ENCODE data around the gene SCFD2.
A peak's percentile ranks its signal among the peaks of the same experiment; 100 is the strongest.

The SCFD2 gene

GRCh38 chr4:53040851-53041250 is 325.0 kb downstream of the SCFD2 start:
- no peak for DNase-seq (ENCODE audit: low read depth in 1 of 2, low spot score in 1 of 2)
- no peaks in the 10 kb centered on the region for H3K27me3 ChIP-seq (ENCODE audit: insufficient read depth, poor library complexity, severe bottlenecking)
- no peak overlapping the region for H3K27ac ChIP-seq (replicated peaks)
- H3K4me3 ChIP-seq (replicated peaks; ENCODE audit: insufficient read depth, low read length), result no peak overlapping the region
- TF ChIP-seq POLR2AphosphoS5 (IDR thresholded peaks at IDR 0.05; ENCODE audit: low read depth) (no peak), REST (IDR thresholded peaks at IDR 0.05; ENCODE audit: insufficient replicate concordance, low read depth) (no peak), CTCF (IDR thresholded peaks at IDR 0.05; ENCODE audit: insufficient read depth, low read length) (no peak), GABPA (IDR thresholded peaks at IDR 0.05; ENCODE audit: low read depth) (no peak), SPI1 (IDR thresholded peaks at IDR 0.05; ENCODE audit: borderline replicate concordance, low read depth) (no peak)

GRCh38 chr4:53040459-53040815 is 325.4 kb downstream of the SCFD2 start:
- TF ChIP-seq GABPA (IDR thresholded peaks at IDR 0.05; ENCODE audit: low read depth), result no peak
- no peak for TF ChIP-seq POLR2AphosphoS5 (IDR thresholded peaks at IDR 0.05; ENCODE audit: low read depth)
- no peak for TF ChIP-seq CTCF (IDR thresholded peaks at IDR 0.05; ENCODE audit: insufficient read depth, low read length)
- TF ChIP-seq SPI1 (IDR thresholded peaks at IDR 0.05; ENCODE audit: borderline replicate concordance, low read depth), result no peak
- TF ChIP-seq REST (IDR thresholded peaks at IDR 0.05; ENCODE audit: insufficient replicate concordance, low read depth), result no peak
- Histone ChIP-seq H3K4me3 (replicated peaks; ENCODE audit: insufficient read depth, low read length) (no peak overlapping the region), H3K27me3 (ENCODE audit: insufficient read depth, poor library complexity, severe bottlenecking) (no peaks in the 10 kb centered on the region), H3K27ac (replicated peaks) (no peak overlapping the region)
- DNase-seq (ENCODE audit: low read depth in 1 of 2, low spot score in 1 of 2), result no peak

GRCh38 chr4:53039741-53040458 is 326.0 kb downstream of the SCFD2 start:
- Histone ChIP-seq H3K4me3 (replicated peaks; ENCODE audit: insufficient read depth, low read length) (no peak overlapping the region), H3K27ac (replicated peaks) (peak overlapping the region; percentile 29; the same call in 1 of the 2 replicates), H3K27me3 (ENCODE audit: insufficient read depth, poor library complexity, severe bottlenecking) (no peaks in the 10 kb centered on the region)
- TF ChIP-seq REST (IDR thresholded peaks at IDR 0.05; ENCODE audit: insufficient replicate concordance, low read depth) (no peak), GABPA (IDR thresholded peaks at IDR 0.05; ENCODE audit: low read depth) (no peak), POLR2AphosphoS5 (IDR thresholded peaks at IDR 0.05; ENCODE audit: low read depth) (no peak), CTCF (IDR thresholded peaks at IDR 0.05; ENCODE audit: insufficient read depth, low read length) (no peak), SPI1 (IDR thresholded peaks at IDR 0.05; ENCODE audit: borderline replicate concordance, low read depth) (peak; percentile 29; the same call in 1 of the 2 replicates)
- peak; percentile 6 to 50 for DNase-seq (ENCODE audit: low read depth in 1 of 2, low spot score in 1 of 2)

All from HL-60 (cell line).